WTC11 (cell line): ENCODE results near the gene GALNT17.

Experiments
- CTCF ChIP-seq: fragments of 200-600 bp; IDR thresholded peaks from 2 replicates; pipeline ENCODE4 v1.8.0; 2022; ENCODE audit warnings: antibody characterized with exemption
- ELF4 ChIP-seq: sonication (generic); formaldehyde crosslinking; IDR thresholded peaks from 2 replicates; pipeline ENCODE4 v1.8.1; 2022; ENCODE audit warnings: low read depth, mild to moderate bottlenecking, moderate library complexity, missing genetic modification reagents
- FOXK1 ChIP-seq: sonication (generic); formaldehyde crosslinking; IDR thresholded peaks from 2 replicates; pipeline ENCODE4 v1.8.0; 2022; ENCODE audit warnings: mild to moderate bottlenecking, moderate library complexity, missing genetic modification reagents
- GABPB1 ChIP-seq: sonication (generic); formaldehyde crosslinking; IDR thresholded peaks from 2 replicates; pipeline ENCODE4 v1.8.1; 2023; ENCODE audit warnings: mild to moderate bottlenecking, missing genetic modification reagents
- MAX ChIP-seq: sonication (generic); formaldehyde crosslinking; IDR thresholded peaks from 2 replicates; pipeline ENCODE4 v1.8.0; 2022; ENCODE audit warnings: mild to moderate bottlenecking, missing genetic modification reagents
- MLX ChIP-seq: sonication (generic); formaldehyde crosslinking; IDR thresholded peaks from 2 replicates; pipeline ENCODE4 v1.8.1; 2023; ENCODE audit warnings: mild to moderate bottlenecking, missing genetic modification reagents, moderate library complexity
- PREB ChIP-seq: sonication (generic); formaldehyde crosslinking; IDR thresholded peaks from 2 replicates; pipeline ENCODE4 v1.8.1; 2022; ENCODE audit warnings: mild to moderate bottlenecking, missing genetic modification reagents, moderate library complexity, borderline replicate concordance
- SMAD3 ChIP-seq: sonication (generic); formaldehyde crosslinking; IDR thresholded peaks from 2 replicates; pipeline ENCODE4 v1.8.0; 2022; ENCODE audit warnings: missing genetic modification reagents, mild to moderate bottlenecking, borderline replicate concordance
- SMAD4 ChIP-seq: sonication (generic); formaldehyde crosslinking; IDR thresholded peaks from 2 replicates; pipeline ENCODE4 v1.8.0; 2022; ENCODE audit warnings: mild to moderate bottlenecking, missing genetic modification reagents
- TP53 ChIP-seq: sonication (generic); formaldehyde crosslinking; IDR thresholded peaks from 2 replicates; pipeline ENCODE4 v1.8.1; 2023; ENCODE audit warnings: mild to moderate bottlenecking, missing genetic modification reagents
- ZBTB43 ChIP-seq: sonication (generic); formaldehyde crosslinking; IDR thresholded peaks from 2 replicates; pipeline ENCODE4 v1.8.1; 2023; ENCODE audit warnings: mild to moderate bottlenecking, missing genetic modification reagents
- ZNF138 ChIP-seq: sonication (generic); formaldehyde crosslinking; conservative IDR thresholded peaks from 2 replicates; pipeline ENCODE4 v1.8.1; 2022; ENCODE audit warnings: mild to moderate bottlenecking, moderate library complexity, missing genetic modification reagents

- TF ChIP-seq CTCF (no peak), TP53 (no peak), MLX (no peak), PREB (no peak), ELF4 (CRISPR knock-in tag) (no peak), GABPB1 (no peak), SMAD4 (CRISPR knock-in tag) (no peak), MAX (CRISPR knock-in tag) (no peak), ZBTB43 (CRISPR knock-in tag) (no peak), FOXK1 (no peak), SMAD3 (CRISPR knock-in tag) (no peak), ZNF138 (CRISPR knock-in tag) (no peak)
Measured at GRCh38 chr7:71470326-71470725, 338.4 kb downstream of the GALNT17 start.
